Stimulated activated naive CD4-positive, alpha-beta T cell treated with Interleukin-2 at 50 U/mL for 16 hours (primary cell): ENCODE measurements around the gene SEZ6.
"Not testable (repeated sequence)": the region's sequence is repeated elsewhere in the genome, so short reads cannot be mapped to it uniquely, and the experiment has no call there.

Experiments used
- DNase-seq: peaks from one replicate; lab custom pipeline; 2025; lab: John Stamatoyannopoulos, UW

Gene SEZ6

DNA sequence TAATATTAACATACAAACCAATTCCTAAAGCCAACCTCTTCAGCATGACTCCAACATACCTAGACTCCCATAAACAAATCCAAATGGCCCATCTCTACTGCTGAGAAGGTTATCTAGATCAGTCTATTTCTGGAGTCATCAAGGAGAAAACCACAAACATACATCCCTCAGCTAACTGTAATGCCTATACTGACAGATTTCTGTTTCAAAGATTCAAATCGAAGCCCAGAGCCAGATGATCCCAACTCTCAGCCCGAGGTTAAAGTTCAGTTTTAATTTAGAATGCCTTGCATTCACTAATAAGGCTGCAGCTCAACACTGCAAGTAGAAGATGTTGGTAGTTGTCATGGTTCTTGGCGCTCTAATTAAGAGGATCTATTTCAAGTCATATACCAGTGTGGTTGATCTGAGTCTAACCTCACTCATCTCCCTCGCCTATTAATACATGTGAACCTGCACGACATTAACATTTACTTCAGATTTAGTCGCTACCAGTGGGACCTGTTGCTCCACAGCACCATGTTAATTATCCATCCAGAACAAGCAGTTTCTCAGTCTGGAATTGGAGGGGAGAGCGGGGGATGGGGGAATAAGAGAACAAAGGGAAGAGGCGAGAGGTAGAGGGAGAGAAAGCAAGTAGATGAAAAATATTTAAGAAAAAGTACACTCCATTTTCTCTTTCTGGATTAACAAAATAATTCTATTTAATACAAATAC is 69.9 kb downstream of the SEZ6 start:
- DNase-seq: no peak

DNA sequence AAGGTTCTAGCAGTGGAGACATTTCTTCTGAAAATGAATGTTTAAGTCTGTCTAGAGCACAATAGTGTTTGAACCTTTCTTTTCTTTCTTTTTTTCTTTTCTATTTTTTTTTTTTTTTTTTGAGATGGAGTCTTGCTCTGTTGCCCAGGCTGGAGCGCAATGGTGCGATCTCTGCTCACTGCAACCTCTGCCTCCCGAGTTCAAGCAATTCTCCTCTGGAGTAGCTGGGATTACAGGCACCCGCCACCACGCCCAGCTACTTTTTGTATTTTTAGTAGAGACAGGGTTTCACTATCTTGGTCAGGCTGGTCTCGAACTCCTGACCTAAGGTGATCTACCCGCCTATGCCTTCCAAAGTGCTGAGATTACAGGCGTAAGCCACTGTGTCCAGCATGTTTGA is 71.3 kb downstream of the SEZ6 start:
- not testable (repeated sequence) for DNase-seq

DNA sequence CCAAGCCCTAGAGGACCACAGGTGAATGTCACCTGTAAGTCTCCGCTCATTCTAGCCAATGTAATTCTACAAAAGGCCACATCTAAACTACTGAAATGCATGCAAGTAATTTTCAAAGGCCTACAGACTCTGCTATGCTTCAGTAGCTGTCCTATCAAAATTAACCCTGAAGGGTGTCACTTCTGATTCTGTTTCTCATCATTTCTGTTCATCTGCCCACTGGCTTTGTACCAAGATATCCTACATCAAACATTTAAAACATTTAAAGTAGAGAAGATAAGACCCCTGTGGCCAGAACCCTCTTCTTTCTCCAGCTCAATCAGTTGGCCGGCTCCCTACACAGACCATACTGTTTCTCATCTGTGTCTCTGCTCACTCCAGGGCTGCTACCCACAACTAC is 76.0 kb downstream of the SEZ6 start:
- no peak for DNase-seq

DNA sequence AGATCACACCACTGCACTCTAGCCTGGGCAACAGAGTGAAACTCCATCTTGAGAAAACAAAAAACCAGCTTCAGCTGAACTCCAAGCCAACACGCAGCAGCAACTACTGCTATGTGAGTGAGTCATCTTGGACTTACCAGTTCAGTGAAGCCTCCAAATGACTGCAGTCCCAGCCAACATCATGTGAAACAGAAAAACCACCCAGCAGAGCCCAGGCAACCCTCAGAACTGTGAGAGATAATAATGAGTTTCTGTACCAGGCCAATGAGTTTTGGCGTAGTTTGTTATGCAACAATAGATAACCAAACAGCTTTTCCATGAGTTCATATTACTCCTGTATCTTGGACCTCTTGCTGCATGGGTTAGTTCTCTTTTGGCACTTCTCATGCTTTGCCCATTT is 77.8 kb downstream of the SEZ6 start:
- peak; percentile 38 for DNase-seq

- DNase-seq: no peak
Observed at GRCh38 chr17:28926786-28927185, 79.0 kb downstream of the SEZ6 start.

DNA sequence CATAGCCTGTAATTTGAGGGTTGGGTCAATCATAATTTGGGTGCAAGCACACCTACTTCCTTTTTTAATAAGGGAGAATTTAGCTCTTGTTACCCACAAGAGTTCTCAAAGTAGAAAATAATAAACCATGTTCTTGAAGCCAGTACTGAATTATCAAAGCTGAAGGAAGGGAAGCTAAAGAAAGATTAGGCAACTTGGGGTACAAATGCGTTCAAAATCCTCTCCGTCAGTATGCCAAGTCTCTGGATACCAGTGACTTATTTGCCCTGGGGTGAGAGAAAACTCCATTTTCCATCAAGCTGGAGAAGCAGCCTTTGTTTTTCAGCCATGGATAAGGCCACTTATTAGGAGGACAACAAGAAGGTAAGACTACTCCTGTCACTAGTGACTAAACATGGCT is 79.5 kb downstream of the SEZ6 start:
- DNase-seq: no peak

DNA sequence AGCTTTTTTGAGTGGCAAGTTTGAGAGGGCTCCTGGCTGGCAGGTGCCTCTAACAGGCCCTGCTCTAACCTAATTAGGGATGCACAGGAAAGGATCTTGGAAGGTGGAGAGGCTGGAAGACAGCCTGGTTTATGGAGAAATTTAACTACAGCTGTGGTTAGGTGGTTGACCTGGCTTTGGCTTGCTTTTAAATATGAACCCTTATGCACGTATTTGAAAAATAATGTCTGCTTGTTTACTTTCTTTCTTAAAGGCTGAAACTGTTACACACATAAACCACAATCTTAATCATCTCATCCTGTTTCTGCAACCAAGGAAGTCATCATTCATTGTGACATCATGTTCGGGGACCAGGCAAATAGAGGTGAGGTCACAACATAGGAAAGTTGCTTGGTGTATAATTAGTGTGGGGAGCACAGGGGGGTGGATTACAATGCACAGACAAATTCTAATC is 79.9 kb downstream of the SEZ6 start:
- DNase-seq: peak; percentile 14

GRCh38 chr17:28920201-28920600 is 85.6 kb downstream of the SEZ6 start:
- no peak for DNase-seq

- DNase-seq: no peak
Observed at GRCh38 chr17:28918295-28918694, 87.5 kb downstream of the SEZ6 start.

GRCh38 chr17:28917465-28917864 is 88.4 kb downstream of the SEZ6 start:
- DNase-seq: no peak

GRCh38 chr17:28917029-28917428 is 88.8 kb downstream of the SEZ6 start:
- no peak for DNase-seq

GRCh38 chr17:28916302-28916934 is 89.4 kb downstream of the SEZ6 start:
- DNase-seq: peak; percentile 12

- no peak for DNase-seq
Observed at GRCh38 chr17:28912938-28913333, 92.9 kb downstream of the SEZ6 start.

DNA sequence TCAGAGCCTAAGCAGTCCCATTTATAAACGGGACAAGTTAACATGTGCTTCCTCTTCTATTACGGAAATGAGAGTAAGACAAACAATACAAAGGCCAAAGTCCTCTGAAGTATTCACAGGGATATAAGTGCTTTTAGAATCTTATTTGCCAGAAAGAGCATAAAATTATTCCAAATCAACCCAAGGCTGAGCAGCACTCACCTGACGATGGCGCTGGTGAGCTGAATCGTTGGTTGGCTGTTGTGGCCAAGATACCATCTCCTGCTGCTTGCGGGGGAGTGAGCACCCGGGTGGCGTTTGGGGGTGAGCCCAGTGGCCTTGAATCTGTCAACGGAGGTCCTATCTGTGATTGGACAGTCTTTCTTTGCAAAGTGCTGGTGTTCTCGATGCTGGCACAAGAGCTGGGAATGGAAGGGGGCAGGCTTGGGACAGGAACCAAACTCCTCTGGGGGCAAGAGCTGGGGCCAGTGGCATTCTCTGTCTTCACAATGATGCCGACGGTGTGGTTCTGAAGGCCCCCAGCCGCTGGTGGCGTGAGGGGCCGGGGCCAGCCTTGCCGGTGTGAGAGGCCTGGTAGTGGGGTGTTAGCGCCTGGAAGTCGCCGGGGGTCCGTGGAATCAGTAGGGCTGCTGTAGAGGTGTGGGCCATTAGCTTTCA is 93.4 kb downstream of the SEZ6 start:
- DNase-seq: no peak

DNA sequence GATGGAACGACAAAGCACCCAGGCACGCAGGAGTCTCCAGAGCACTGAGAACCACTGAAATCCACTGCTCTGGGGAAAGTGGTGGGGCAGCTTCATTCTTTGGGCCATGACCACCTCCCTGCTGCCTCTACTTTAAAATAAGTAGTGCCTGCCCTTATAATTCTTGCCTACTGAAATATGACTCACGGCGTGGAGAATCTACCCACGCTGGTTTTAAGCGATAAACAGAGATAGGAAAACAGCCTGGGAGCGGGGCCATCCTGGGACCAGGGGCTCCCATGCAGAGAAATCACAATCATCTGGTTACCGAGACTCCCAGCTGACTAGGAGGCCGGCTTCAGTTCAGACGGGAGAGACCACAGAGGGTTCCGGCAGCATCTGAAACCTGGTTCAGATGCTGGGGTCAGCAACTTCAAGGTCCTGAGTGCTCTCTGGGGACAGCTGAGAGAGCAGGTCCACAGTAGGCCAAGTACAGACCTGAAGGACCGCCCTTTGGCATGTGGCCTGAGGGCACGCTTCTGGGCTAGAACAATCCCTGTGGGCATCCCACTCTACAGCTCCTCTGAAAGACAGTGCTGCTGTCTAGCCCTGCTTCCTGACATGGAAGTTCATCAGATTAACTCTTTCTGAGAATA is 94.3 kb downstream of the SEZ6 start:
- DNase-seq: no peak

- no peak for DNase-seq
Observed at GRCh38 chr17:28910534-28910933, 95.3 kb downstream of the SEZ6 start.

- no peak for DNase-seq
Observed at GRCh38 chr17:28908640-28909167, 97.1 kb downstream of the SEZ6 start.

DNA sequence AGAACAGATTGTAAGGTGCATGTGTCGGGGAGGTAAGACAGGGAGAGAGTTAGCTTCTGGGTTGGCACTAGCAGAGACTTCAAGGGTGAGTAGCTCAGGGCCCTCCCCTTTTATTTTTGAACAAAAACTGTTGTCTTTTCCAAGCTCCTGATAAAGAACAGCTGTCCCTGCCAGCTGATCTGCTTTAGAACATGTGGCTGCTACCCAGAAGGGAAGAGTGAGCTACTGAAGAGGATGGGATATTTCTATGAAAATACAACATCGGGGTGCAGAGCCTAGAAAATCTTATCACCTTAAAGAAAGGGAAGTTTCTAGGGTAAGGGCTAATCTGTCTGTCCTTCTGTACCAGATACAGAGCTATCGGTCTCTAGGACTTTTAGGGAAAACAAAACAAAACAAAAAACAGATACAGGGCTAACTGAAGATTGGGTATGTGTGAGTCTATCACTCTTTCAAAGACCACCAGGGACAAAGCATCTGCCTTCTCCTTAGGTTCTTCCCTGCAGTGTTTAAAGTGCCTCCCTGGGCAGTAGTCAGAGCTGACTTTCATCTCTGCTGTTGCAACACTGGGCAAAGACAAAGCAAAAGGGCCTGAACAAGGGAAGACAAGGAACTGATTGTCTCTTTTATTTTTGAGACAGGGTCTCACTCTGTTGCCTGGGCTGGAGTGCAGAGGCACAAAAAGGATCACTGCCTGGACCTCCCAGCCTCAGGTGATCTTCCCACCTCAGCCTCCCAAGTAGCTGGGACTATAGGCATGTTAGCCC is 97.9 kb downstream of the SEZ6 start:
- DNase-seq: no peak

DNA sequence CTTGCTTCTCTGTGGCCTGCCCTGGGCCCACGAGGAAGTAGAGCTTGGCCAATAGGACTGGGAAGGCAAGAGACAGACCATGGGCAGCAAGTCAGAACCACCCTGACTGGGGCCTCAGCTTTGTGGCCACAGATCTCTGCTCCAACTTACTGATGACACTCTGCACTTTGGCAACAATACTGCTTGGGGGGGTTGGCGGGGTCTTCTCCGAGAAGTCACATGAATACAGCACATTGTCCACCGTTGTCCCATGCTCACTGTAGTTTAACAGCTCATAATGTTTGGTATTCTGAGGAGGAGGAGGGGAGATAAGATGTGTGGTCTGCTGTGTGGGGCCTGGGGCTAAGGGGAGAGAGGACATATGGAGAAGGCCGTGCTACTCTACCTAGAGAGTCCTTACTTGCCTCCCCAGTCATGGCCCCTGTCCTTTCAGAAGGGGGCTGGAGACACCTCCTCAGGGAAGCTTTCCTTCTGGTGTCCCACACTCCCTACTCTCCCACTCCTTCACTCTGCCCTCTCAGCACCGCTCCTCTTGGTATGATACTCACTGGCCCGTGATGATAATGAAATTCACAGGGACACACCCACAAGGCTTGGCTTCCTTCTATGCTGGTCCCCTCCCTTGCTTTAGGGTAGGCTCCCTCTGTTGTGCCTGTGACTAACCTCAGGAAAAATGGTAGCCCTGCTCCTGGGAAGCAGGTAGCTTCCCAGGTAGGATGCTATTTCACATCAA is 99.0 kb downstream of the SEZ6 start:
- no peak for DNase-seq

DNA sequence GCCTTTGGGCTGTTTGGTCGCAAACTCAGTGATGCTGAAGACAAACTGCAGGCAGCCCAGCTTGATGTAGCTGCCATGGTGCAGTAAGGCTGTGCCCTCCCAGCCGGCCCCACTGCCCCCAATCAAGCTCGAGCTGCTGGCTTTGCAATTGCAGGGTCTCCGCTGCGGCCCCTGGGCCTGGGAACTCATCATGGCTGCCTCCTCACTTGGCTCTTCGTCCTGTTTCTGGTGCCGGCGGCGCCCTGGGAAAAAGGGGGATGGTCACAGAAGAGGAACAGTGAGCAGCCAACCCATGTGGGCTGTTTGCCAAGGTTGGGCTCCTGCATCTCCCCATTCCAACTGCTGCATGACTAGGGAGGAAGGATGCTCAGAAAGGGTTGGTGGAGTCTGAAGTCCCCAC is 99.6 kb downstream of the SEZ6 start:
- DNase-seq: no peak
